Psoas muscle (tissue), 8 donors: Measurements from ENCODE around the gene UBE2J2. TPM values are rescaled to one million over a fixed set of nuclear protein-coding genes. Genes with fewer than 3 reads are reported as not detected.
"Not testable (repeated sequence)": the region's sequence is repeated elsewhere in the genome, so short reads cannot be mapped to it uniquely, and the experiment has no call there.

Experiments used
- ATAC-seq, 4 donors: fragments of 200-7000 bp; cut with Tn5 transposase; one replicate each; pipeline ENCODE4 v1.9.1; 2020; ENCODE audit warnings: moderate library complexity in 3 of 4, mild to moderate bottlenecking in 2 of 4
- DNase-seq, 2 donors: peaks; one replicate each; pipeline ENCODE4 v3.0.0-alpha.2; 2020
- H3K27ac ChIP-seq: fragments of 200-600 bp; one replicate; pipeline ENCODE4 v1.8.0; 2022
- H3K27me3 ChIP-seq, 3 donors: fragments of 200-600 bp in 1 of 3; one replicate each; pipeline versions ENCODE4 v1.6.1 to v1.8.0; 2013 to 2022; ENCODE audit warnings: low read length in 2 of 3, mild to moderate bottlenecking in 2 of 3, moderate library complexity in 1 of 3; ENCODE audit not compliant: insufficient read depth in 3 of 3
- H3K36me3 ChIP-seq, 2 donors: fragments of 200-600 bp in 1 of 2; one replicate each; pipeline versions ENCODE4 v1.6.1 to v1.8.0; 2013 to 2022; ENCODE audit warnings: low read depth in 1 of 2, mild to moderate bottlenecking in 1 of 2, moderate library complexity in 1 of 2; ENCODE audit not compliant: insufficient read depth in 1 of 2
- H3K4me1 ChIP-seq: fragments of 200-600 bp; one replicate; pipeline ENCODE4 v1.8.0; 2022
- H3K4me3 ChIP-seq: fragments of 200-600 bp; one replicate; pipeline ENCODE4 v1.8.0; 2022; ENCODE audit warnings: mild to moderate bottlenecking
- H3K9me3 ChIP-seq: fragments of 200-600 bp; one replicate; pipeline ENCODE4 v1.8.0; 2022
- WGBS, 3 donors: extraction: QIAGEN DNeasy Blood & Tissue Kit; methylation state at CpG; one replicate each; pipeline versions ENCODE4 v1.1.6 to v1.1.7; 2013; 5-methylcytosine and 5-hydroxymethylcytosine counted together
- intact Hi-C, 2 donors: fragments of 100-400 bp; cut with DNase I; formaldehyde crosslinking; loops; one replicate each; pipeline versions ENCODE4 v1.11.0 to v1.14.2; 2022
- polyA plus RNA-seq, 3 donors: library from polyadenylated mRNA; stranded (reverse); fragments of 200-250 nt; gene quantifications; one replicate each; pipeline ENCODE4 v1.2.3, GENCODE V29; 2013
- total RNA-seq, 4 donors: library from RNA; stranded (reverse); fragmentation: NEBNext Ultra II Directional in 2 of 4; extraction: Animal tissue kit (Norgen Biotek cat#: 25700) in 2 of 4; gene quantifications; one replicate each; pipeline versions ENCODE4 v1.2.1 to v1.2.4, GENCODE V29; 2021 to 2023
- TF ChIP-seq, protein P1 (sequence below): fragments of 200-600 bp; IDR thresholded peaks from one replicate; pipeline ENCODE4 v1.8.0; 2022; ENCODE audit warnings: antibody characterized with exemption
- donor health status: healthy with polysubstance abuse.
- donor health status: DM: no; HTN: no; CAD: no; lungs with moderate emphysema.
- donor health status: Bipolar disorder and iron deficiency.
- donor health status: healthy.
- donor health status: DM: yes; HTN: yes; CAD: no.
- donor health status: DM: no; HTN: no; CAD: no.
- donor health status: DM: no; HTN: no; CAD: no.
- donor health status: DM: yes; HTN: yes; CAD: no.

Gene UBE2J2
- total and polyA plus RNA-seq, 7 donors, result 36.8 to 80.9 (median 44.9) TPM

DNA sequence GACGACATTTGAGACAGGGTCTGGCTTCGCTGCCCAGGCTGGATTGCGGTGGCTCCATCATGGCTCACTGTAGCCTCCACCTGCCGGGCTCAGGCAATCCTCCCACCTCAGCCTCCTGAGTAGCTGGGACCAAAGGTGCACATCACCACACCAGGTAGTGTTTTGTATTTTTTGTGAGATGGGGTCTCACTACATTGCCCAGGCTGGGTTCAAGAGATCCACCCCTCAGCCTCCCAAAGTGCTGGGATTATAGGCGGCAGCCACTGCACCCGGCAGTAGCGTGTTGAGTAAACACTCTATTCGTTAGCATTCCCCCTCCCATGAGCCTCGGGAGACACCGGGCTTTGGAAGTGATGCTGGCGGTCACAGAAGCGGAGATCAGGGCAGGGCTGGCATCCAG lies 20.3 kb downstream of the UBE2J2 start:
- H3K36me3 ChIP-seq, result peaks cover 4 to 50% of the 10 kb centered on the region in 2 donors
- TF ChIP-seq, protein P1, sequence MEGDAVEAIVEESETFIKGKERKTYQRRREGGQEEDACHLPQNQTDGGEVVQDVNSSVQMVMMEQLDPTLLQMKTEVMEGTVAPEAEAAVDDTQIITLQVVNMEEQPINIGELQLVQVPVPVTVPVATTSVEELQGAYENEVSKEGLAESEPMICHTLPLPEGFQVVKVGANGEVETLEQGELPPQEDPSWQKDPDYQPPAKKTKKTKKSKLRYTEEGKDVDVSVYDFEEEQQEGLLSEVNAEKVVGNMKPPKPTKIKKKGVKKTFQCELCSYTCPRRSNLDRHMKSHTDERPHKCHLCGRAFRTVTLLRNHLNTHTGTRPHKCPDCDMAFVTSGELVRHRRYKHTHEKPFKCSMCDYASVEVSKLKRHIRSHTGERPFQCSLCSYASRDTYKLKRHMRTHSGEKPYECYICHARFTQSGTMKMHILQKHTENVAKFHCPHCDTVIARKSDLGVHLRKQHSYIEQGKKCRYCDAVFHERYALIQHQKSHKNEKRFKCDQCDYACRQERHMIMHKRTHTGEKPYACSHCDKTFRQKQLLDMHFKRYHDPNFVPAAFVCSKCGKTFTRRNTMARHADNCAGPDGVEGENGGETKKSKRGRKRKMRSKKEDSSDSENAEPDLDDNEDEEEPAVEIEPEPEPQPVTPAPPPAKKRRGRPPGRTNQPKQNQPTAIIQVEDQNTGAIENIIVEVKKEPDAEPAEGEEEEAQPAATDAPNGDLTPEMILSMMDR, result no peak
- no peak for DNase-seq
- H3K4me1 ChIP-seq, result no peaks in the 10 kb centered on the region
- H3K27me3 ChIP-seq, result no peaks in the 10 kb centered on the region
- no peak overlapping the region for H3K27ac ChIP-seq
- ATAC-seq, result no peak
- H3K4me3 ChIP-seq, result no peak overlapping the region
- whole genome bisulfite sequencing, 3 donors, result 83 to 85% (median 85%) methylated on average over 12 of the region's 12 CpGs
- no peaks in the 10 kb centered on the region for H3K9me3 ChIP-seq
- intact Hi-C loops, result loop anchor here in 1 of 2 donors (10.0 kb wide), 1 partner anchor 219 kb away; no protein-coding TSS in a partner anchor

DNA sequence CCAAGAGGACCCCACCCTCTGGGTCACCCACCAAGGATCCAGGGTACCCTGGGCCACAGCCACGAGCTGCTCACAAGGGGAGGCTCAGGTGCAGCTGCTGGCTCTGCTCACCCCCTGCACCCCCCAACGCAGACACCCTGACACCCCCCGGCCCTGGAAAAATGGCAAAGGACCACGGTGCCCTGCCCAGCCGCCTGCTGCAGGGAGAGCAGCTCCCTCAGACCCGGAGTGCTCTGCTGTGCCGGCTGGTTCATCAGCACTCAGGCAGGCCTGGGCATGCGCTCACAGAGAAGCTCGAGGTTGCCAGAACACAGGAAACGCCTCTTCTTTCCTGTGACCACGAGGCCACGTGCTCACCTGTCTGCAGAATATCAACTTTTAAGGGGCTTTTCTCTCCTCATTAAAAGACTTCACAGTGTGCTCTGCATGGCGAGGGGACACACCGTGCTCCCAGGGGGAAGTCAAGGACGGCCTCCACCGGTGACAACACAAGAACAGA lies 22.8 kb downstream of the UBE2J2 start:
- no peaks in the 10 kb centered on the region for H3K9me3 ChIP-seq
- no peak overlapping the region for H3K27ac ChIP-seq
- TF ChIP-seq, protein P1, result no peak
- H3K4me3 ChIP-seq, result no peak overlapping the region
- ATAC-seq (no peak), DNase-seq (peak in 1 of 2 donors; percentile 14)
- peaks cover 0 to 15% (median 12%) of the 10 kb centered on the region in 3 donors for H3K27me3 ChIP-seq
- intact Hi-C loops, result loop anchor here in 1 of 2 donors (10.0 kb wide), 1 partner anchor 216 kb away; no protein-coding TSS in a partner anchor
- H3K36me3 ChIP-seq, result peaks cover 4 to 37% of the 10 kb centered on the region in 2 donors
- no peaks in the 10 kb centered on the region for H3K4me1 ChIP-seq
- WGBS, 3 donors, result 76 to 78% (median 77%) methylated on average over 16 of the region's 16 CpGs

DNA sequence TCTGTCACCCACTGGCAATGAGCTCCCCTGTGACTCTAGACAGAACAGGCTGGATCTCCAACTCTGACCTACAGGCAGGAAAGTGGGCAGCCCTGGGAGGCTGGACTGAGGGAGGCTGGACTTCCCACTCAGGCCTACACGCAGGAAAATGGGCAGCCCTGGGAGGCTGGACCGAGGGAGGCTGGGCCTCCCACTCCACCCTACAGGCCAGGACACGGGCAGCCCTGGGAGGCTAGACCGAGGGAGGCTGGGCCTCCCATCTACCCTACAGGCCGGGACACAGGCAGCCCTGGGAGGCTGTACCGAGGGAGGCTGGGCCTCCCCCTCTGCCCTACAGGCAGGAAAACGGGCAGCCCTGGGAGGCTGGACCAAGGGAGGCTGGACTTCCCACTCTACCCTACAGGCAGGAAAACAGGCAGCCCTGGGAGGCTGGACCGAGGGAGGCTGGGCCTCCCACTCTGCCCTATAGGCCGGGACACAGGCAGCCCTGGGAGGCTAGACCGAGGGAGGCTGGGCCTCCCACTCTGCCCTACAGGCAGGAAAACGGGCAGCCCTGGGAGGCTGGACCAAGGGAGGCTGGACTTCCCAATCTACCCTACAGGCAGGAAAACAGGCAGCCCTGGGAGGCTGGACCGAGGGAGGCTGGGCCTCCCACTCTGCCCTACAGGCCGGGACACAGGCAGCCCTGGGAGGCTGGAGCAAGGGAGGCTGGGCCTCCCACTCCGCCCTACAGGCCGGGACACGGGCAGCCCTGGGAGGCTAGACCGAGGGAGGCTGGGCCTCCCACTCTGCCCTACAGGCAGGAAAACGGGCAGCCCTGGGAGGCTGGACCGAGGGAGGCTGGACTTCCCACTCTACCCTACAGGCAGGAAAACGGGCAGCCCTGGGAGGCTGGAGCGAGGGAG lies 25.4 kb downstream of the UBE2J2 start:
- ATAC-seq, H3K4me1 ChIP-seq, H3K9me3 ChIP-seq, H3K27ac ChIP-seq, H3K4me3 ChIP-seq, intact Hi-C loops: not testable (repeated sequence)
- peaks cover 0 to 21% (median 18%) of the 10 kb centered on the region in 3 donors for H3K27me3 ChIP-seq
- 81 to 90% (median 84%) methylated on average over 17 to 21 of the region's 21 CpGs for WGBS, 3 donors
- H3K36me3 ChIP-seq, result peaks cover 0 to 12% of the 10 kb centered on the region in 2 donors
- DNase-seq, result peak in 1 of 2 donors; percentile 9

DNA sequence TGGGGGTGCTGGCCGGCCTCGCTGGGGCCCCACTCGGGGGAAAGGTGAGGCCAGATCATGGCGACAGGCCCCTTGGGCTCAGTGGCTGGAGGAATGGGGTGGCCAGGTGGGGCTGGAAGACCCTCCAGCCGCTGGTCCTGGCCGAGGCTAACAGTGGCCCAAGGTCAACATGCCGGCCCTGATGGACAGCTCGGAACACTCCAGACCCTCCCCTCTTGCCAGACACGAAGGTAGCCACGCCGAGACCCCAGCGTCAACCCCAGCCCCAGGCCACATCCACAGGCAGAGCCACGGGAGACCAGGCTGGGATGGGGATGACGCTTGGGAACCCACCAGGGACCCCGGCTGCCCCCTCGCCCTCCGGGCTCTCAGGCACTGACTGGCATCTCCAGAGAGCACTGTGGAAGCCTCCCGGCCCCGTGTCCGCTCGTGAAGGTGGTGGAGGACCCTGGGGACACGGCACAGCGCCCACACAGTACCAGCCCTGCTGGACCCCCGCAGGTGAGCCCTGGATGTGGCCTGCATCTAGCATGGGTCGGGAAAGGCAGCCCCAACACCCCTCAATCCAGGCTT lies 26.2 kb downstream of the UBE2J2 start:
- no peak overlapping the region for H3K4me3 ChIP-seq
- intact Hi-C loops, result no loop called here
- TF ChIP-seq, protein P1, result no peak
- ATAC-seq (no peak), DNase-seq (peak in 1 of 2 donors; percentile 17)
- H3K9me3 ChIP-seq, result no peaks in the 10 kb centered on the region
- peaks cover 0 to 21% (median 18%) of the 10 kb centered on the region in 3 donors for H3K27me3 ChIP-seq
- 54 to 66% (median 57%) methylated on average over 23 to 25 of the region's 25 CpGs for WGBS, 3 donors
- H3K4me1 ChIP-seq, result no peaks in the 10 kb centered on the region
- H3K27ac ChIP-seq, result no peak overlapping the region
- H3K36me3 ChIP-seq, result peaks cover 0 to 4% of the 10 kb centered on the region in 2 donors
